T-helper 22 cell (primary cell): ENCODE results near the gene CIC.
A peak's percentile ranks its signal among the peaks of the same experiment; 100 is the strongest.

Experiments
- DNase-seq: peaks from one replicate; pipeline ENCODE4 v3.0.0-alpha.2; 2020; ENCODE audit warnings: low read depth

The CIC gene

DNA sequence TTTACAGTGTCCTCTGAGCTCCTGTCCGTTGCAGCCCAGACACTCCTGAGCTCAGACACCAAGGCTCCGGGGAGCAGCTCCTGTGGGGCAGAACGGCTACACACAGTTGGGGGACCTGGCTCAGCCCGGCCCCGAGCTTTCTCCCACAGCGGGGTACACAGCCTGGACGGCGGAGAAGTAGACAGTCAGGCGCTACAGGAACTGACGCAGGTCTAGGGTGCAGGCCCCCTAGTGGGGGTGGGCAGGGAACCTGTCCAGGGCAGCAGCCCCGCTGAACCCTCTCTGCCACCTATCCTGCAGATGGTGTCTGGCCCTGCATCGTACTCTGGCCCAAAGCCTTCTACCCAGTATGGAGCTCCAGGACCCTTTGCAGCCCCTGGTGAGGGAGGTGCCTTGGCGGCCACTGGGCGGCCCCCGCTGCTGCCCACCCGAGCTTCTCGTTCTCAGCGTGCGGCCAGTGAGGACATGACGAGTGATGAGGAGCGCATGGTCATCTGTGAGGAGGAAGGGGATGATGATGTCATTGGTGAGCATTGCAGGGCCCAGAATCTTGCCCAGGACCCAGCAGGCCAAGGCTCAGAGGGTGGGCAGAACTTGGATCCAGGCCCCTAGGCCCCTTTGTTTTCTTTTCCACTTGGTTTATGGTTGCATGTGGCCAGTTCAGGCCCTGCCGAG, 20.0 kb downstream of the CIC start:
- no peak for DNase-seq

GRCh38 chr19:42289556-42290041, 20.5 kb downstream of the CIC start:
- DNase-seq, result no peak

DNA sequence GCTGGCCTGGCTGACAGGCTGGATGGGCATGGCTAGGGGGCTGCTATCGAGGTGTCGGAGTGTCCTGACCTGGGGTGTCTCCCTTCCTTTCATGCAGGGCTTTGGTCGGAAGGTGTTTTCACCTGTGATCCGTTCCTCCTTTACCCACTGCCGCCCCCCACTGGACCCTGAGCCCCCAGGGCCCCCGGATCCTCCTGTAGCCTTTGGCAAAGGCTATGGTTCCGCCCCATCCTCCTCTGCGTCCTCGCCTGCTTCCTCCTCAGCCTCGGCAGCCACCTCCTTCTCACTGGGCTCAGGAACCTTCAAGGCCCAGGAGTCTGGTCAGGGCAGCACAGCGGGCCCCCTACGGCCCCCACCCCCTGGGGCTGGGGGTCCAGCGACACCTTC, 21.1 kb downstream of the CIC start:
- no peak for DNase-seq

DNA sequence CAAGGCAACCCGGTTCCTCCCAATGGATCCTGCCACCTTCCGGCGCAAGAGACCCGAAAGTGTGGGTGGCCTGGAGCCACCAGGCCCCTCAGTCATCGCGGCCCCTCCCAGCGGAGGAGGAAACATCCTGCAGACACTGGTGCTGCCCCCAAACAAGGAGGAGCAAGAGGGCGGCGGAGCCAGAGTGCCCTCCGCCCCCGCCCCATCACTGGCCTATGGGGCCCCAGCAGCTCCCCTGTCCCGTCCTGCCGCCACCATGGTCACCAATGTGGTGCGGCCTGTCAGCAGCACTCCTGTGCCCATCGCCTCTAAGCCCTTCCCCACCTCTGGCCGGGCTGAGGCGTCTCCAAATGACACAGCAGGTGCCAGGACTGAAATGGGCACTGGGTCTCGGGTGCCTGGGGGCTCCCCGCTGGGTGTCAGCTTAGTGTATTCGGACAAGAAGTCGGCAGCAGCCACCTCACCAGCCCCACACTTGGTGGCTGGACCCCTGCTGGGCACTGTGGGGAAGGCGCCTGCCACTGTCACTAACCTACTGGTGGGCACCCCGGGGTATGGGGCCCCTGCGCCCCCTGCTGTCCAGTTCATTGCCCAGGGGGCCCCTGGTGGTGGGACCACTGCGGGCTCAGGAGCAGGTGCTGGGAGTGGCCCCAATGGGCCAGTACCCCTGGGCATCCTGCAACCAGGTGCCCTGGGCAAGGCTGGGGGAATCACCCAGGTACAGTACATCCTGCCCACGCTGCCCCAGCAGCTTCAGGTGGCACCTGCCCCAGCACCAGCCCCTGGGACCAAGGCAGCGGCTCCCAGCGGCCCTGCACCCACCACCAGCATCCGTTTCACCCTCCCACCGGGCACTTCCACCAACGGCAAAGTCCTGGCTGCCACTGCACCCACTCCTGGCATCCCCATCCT, 21.7 kb downstream of the CIC start:
- DNase-seq, result no peak

GRCh38 chr19:42291435-42291810, 22.4 kb downstream of the CIC start:
- no peak for DNase-seq

GRCh38 chr19:42292042-42292960, 23.2 kb downstream of the CIC start:
- DNase-seq, result no peak

- DNase-seq, result no peak
These were observed 23.9 kb downstream of the CIC start for GRCh38 chr19:42292963-42293362.

DNA sequence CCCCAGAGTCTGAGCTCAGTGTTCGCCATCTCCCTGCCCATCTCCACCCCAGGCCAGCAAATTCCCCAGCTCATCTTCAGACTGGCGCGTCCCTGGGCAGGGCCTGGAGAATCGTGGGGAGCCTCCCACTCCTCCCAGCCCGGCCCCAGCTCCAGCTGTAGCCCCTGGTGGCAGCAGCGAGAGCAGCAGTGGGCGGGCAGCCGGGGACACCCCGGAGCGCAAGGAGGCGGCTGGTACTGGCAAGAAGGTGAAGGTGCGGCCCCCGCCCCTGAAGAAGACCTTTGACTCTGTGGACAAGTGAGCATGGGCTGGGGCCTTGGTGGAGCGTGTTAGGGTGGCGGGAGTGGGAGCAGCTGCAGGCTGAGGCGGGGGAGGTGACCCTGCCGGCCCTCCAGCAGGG, 24.5 kb downstream of the CIC start:
- DNase-seq, result no peak

GRCh38 chr19:42293948-42294347, 24.9 kb downstream of the CIC start:
- DNase-seq, result no peak

GRCh38 chr19:42294471-42295137, 25.6 kb downstream of the CIC start:
- DNase-seq, result no peak

- no peak for DNase-seq
These were observed 26.3 kb downstream of the CIC start for GRCh38 chr19:42295342-42295741.

- DNase-seq, result peak; percentile 63
These were observed 26.9 kb downstream of the CIC start for GRCh38 chr19:42295831-42296525.

GRCh38 chr19:42297039-42297438, 28.0 kb downstream of the CIC start:
- DNase-seq, result no peak

DNA sequence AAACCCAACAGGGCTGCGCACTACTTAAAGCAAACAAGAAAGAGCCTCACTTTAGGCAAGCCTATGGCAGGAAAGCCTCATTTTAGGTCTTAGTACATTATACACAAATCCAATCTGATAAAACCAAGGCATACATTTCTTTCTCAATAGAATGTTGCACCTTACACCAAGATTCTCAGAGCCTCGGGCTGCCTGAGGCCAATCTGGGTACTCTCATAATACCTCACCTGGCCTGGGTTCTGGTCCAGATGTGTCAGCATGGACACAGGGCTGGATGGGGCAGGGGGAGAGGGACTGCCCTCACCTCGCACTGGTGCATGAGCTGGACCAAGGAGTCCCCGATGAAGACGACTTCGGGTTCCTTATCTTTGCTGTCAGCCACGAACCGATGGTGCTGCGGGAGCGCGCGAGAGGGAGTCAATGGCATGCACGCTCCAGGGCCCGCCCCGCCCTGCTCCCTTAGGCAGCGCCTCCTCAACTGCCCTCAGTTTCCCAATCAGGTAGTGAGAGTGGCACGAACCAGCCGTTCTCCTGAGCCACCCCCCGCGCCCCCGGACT, 32.7 kb downstream of the CIC start, which contains the start of gene PRR19:
PRR19 (plus strand) TSS at position 487 of the 558 bp plus-strand sequence. CDS start 7,453 bp downstream, outside the sequence.
- DNase-seq, result no peak

DNA sequence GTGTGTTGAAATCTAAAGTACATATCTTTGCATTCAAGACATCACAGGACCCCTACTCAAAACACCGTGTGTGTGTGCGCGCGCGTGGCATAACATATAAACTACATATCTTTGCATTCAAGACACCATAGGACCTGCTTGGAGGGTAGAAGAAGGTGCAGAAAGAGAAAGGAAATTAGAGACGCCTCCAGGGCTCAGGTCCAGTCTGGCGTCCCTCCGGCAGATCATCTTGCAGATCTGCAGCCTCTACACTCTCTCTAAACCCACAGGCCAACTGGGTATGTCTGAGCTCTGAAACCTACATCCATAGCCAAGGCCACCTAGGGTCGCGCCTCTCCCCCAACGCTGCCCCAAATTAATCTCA, 34.0 kb downstream of the CIC start:
- DNase-seq, result no peak

DNA sequence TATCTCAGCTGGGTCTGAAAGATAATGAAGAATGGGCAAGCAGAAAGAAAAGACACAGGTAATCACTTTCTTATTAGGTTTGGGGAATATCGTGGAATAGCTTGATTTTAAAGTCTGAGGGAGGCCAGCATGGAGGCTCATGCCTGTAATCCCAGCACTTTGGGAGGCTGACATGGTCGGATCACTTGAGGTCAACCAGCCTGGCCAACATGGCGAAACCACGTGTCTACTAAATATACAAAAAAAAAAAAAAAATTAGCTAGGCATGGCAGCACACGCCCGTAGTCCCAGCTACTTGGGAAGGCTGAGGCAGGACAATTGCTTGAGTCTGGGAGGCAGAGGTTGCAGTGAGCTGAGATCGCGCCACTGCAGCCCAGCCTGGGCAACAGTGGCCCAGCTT, 34.8 kb downstream of the CIC start:
- DNase-seq, result no peak

DNA sequence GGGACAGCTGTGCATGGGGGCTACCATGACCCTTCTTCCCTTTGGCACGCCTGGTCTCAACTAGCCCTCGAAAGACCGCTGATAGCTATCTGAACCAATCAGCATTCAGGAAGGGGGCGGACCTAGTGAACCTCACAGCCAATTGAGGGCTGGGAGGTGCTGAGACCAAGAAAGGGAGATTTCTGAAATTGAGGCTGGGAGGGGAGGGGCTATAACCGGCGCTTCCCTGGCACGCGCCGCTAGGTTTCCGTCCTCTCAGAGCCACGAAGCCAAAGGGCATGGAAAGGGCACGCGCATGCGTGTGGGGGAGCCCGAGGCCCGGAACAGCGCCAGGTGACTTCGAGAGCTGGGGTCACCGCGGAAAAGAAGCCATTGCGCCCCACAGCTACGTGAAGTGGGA, 37.6 kb downstream of the CIC start:
- DNase-seq, result no peak

DNA sequence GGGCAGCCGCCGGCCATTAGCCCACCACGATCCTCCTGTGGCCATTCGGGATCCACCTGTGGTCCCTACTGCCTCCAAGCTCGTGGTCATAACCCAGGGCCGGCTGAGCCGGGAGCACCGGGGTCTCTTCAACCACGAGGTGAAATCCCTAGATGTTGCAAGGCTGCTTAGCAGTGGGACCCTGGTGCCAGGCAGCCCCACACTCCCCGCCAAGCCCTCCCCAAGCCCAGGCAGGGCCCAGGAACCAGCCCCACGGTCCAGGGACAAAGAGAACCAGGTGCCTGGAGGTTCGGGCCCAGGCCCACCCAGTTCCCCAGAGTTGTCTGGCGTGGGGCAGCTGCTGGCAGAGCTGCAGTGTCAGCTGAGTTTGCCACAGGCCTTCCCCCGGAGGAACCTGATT, 40.6 kb downstream of the CIC start:
- no peak for DNase-seq

DNA sequence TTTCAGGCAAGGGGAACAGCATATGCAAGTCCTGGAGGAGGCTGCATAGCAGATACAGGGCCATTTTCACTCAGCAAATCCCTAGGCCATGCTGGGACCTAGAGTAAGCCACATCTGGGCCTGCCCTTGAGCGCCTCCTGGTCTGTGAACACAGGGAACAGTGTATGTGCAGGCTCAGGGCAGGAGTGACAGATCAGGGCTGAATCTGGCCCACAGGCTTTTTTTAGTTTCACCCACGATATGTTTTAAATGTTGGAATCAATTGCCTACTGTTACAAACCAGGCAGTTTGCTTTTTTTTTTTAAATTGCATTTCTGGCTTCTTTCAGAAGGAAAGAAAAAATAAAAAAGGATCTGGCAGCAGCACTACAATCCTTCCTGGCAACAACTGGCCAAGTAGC, 42.6 kb downstream of the CIC start:
- DNase-seq, result no peak

DNA sequence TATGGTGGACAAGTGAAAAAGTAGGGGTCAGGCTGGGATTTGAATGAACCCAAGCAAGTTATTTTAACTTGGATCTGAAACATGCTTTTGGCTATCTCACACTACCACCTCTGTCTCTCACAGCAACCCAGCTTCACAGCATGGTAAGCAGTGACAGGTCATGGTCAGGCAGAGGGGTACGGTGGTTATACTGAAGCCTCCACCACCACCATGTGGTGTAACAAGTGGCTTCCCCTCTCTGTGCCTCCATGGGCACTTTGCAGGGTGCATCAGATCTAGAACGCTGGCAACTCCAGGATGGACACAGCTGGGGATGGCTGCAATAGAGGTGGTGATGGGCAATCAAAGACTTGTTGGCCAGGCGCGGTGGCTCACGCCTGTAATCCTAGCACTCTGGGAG, 43.3 kb downstream of the CIC start:
- no peak for DNase-seq
